HG03039 (cell line): ENCODE measurements around the gene ZBTB7B.

Experiments used
- ATAC-seq: cut with Tn5 transposase; IDR thresholded peaks from one replicate; pipeline ENCODE4 v1.9.1; 2021; ENCODE audit warnings: mild to moderate bottlenecking, moderate library complexity; ENCODE audit not compliant: unreplicated experiment

The ZBTB7B gene

DNA sequence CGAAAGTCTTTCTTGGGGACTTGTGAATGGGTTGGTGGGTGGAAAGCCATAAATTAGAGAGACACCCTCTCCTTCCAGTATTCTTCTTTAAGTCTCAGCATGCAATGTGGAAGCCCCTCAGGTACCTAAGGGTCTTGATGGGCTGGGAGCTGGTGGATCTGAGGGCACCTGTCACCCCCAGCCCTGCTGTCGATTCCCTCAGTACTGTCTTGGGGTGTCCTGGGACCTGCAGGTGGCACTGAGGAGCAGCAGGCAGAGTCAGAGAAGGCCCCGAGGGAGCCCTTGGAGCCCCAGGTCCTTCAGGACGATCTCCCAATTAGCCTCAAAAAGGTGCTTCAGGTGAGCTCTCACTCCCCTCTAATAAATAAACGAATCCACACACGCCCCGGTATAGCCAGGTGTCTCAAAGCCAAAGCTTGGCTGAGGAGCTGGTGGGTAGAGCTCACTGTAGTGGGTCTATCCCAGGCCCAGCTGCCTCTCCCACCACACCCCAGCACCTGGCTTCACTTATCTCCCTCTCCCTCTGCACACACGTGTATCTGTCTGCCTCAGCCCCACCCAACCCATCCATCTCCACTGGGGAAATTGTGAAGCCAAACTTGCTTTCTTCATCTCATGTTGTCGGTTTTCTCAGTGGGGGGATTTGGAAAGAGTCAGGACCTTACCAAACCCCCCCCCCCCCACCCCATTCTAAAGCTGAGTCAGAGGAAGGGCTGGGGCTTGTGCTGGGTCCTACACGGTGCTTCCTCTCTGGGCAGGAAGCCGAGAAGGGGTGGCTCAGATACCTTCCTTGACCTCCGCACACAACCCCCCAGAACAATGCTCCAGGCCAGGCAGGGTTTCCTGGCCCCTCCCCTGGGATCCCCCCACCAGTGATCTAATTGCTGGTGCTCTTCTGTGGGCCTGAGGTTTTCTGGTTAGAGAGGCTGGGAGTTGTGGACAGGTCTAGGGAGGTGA lies 50.1 kb downstream of the ZBTB7B start:
- no peak for ATAC-seq

- no peak for ATAC-seq
These were observed 51.0 kb downstream of the ZBTB7B start for GRCh38 chr1:155053531-155054105.

GRCh38 chr1:155057104-155057503 lies 54.5 kb downstream of the ZBTB7B start:
- no peak for ATAC-seq

DNA sequence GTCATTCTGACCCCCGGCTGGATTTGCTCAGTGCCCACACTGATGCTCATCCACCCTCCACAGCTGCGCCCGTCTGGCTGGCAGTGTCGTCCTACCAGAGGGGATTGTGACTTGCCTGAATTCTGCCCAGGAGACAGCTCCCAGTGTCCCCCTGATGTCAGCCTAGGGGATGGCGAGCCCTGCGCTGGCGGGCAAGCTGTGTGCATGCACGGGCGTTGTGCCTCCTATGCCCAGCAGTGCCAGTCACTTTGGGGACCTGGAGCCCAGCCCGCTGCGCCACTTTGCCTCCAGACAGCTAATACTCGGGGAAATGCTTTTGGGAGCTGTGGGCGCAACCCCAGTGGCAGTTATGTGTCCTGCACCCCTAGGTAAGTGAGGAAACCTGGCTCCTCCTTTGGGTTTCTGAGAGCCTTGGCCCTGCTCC lies 55.2 kb downstream of the ZBTB7B start:
- ATAC-seq, result no peak

- no peak for ATAC-seq
These were observed 58.1 kb downstream of the ZBTB7B start for GRCh38 chr1:155060736-155061135.

- no peak for ATAC-seq
These were observed 59.0 kb downstream of the ZBTB7B start for GRCh38 chr1:155061381-155062150.

- no peak for ATAC-seq
These were observed 59.6 kb downstream of the ZBTB7B start for GRCh38 chr1:155062151-155062686.

GRCh38 chr1:155062702-155063411 lies 60.3 kb downstream of the ZBTB7B start:
- ATAC-seq, result no peak

DNA sequence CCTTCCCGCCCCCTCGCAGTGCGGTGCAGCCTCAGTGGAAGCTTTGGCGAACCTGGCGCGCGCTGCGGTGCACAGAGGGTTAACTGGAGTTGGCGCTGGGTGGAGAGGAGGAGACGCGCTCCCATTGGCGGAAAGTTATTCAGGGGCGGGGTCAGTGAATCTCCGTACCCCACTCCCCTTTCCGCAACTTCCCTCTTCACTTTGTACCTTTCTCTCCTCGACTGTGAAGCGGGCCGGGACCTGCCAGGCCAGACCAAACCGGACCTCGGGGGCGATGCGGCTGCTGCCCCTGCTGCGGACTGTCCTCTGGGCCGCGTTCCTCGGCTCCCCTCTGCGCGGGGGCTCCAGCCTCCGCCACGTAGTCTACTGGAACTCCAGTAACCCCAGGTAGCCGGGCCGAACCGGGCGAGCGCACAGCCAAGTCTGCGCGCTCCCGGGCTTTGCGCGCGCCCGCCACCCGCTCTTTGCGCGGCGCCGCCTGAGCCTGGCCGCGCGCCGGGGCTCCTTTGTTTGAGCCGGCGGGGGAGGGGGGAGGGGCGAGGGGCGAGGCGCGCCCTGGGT lies 61.0 kb downstream of the ZBTB7B start, which contains the start of gene EFNA4:
Gene EFNA4 (plus strand): TSS at position 191 of the 561 bp plus-strand sequence. CDS start 84 bp downstream, at position 275.
- peak; percentile 72 for ATAC-seq

GRCh38 chr1:155064111-155064831 lies 61.7 kb downstream of the ZBTB7B start:
- ATAC-seq, result no peak

DNA sequence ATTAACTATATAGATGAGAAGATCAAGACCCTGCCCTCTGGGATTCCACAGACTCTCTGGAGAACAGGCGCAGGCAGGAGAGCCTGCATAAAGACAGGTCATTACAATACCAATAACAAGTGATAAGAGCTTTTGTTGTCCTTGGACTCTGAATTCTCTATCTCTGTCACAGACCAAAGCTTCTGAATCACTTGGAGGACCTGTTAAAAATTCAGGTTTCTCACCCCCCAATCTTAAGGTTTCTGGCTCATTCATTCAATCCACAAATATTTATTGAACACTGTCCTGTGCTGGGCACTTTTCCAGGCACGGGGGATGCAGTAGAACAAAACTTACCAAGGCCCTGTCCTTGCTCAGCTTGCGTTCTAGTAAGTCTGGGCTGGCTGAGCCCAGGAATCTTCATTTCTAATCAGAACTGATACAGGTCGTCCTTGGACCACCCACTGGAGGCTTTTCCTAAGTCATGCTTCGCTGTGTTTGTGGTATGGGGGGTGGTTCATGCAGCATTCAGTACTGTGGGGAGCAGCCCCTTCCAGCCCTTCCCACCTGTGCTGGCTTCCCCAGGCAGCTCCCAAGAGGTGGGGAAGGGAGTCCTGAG lies 62.3 kb downstream of the ZBTB7B start:
- no peak for ATAC-seq

- no peak for ATAC-seq
These were observed 64.2 kb downstream of the ZBTB7B start for GRCh38 chr1:155066777-155067176.
